Activated CD4-positive, alpha-beta T cell treated with anti-CD3 and anti-CD28 coated beads, Interleukin-2, amount 10 ng/mL, durations not matched to agents 7 days and 5 days (primary cell): ENCODE results near the gene SAMD13. TPM values are rescaled to one million over a fixed set of nuclear protein-coding genes. Genes with fewer than 3 reads are reported as not detected.
"Not testable (repeated sequence)": the region's sequence is repeated elsewhere in the genome, so short reads cannot be mapped to it uniquely, and the experiment has no call there.

Source experiments
- CTCF ChIA-PET: fragments of 350-600 bp; sonication (Branson Sonifier 250); formaldehyde crosslinking; loops from one replicate; lab custom pipeline; 2021; ENCODE audit warnings: antibody characterized with exemption; lab: Charles Lee
- POLR2A ChIA-PET: fragments of 350-600 bp; sonication (Branson Sonifier 250); formaldehyde crosslinking; loops from one replicate; lab custom pipeline; 2021; ENCODE audit warnings: antibody characterized with exemption; lab: Charles Lee
- DNase-seq: peaks from one replicate; pipeline ENCODE4 v3.0.0-alpha.2; 2020
- H3K27ac Mint-ChIP-seq: one replicate; pipeline ENCODE4 v1.8.0; 2021; ENCODE audit warnings: mild to moderate bottlenecking, moderate library complexity, mixed read lengths
- H3K27me3 Mint-ChIP-seq: one replicate; pipeline ENCODE4 v1.8.0; 2021; ENCODE audit warnings: mixed read lengths
- H3K36me3 Mint-ChIP-seq: one replicate; pipeline ENCODE4 v1.8.0; 2021; ENCODE audit warnings: low read depth, mixed read lengths
- H3K4me1 Mint-ChIP-seq: one replicate; pipeline ENCODE4 v1.8.0; 2021; ENCODE audit warnings: mixed read lengths
- H3K4me3 Mint-ChIP-seq: one replicate; pipeline ENCODE4 v1.8.0; 2021; ENCODE audit warnings: mild to moderate bottlenecking, moderate library complexity, mixed read lengths
- H3K9me3 Mint-ChIP-seq: one replicate; pipeline ENCODE4 v1.8.0; 2021; ENCODE audit warnings: mixed read lengths
- total RNA-seq, 2 experiments: library from RNA; stranded (reverse); gene quantifications; one replicate each; pipeline ENCODE4 v1.2.3, GENCODE V29; 2021

SAMD13 gene
- total RNA-seq, 2 experiments from 2014 or later = 0.15 to 0.23 TPM

DNA sequence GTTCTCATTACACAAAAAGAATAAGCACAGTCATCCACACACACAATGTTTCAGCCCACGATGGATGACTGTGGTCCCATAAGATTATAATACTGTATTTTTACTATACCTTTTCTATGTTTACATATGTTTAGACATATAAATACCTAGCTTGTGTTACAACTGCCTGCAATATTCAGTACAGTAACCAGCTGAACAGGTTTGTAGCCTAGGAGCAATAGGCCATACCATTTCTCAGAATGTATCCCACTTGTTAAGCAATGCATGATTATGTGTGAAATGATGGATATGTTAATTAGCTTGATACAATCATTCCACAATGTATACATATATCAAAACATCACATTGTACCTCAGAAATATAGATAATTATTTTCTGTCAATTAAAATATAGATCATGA is 33.2 kb upstream of the SAMD13 start:
- no peak for DNase-seq
- Mint-ChIP-seq H3K4me1 (peaks cover 10% of the 10 kb centered on the region), H3K27ac (no peak overlapping the region), H3K36me3 (no peaks in the 10 kb centered on the region), H3K27me3 (no peaks in the 10 kb centered on the region), H3K4me3 (no peak overlapping the region), H3K9me3 (no peaks in the 10 kb centered on the region)
- ChIA-PET CTCF (interaction anchor here (1.7 kb wide), 1 partner anchor 13 kb away, joined by 4 read pairs; no protein-coding TSS in a partner anchor), POLR2A (no interaction called here)

DNA sequence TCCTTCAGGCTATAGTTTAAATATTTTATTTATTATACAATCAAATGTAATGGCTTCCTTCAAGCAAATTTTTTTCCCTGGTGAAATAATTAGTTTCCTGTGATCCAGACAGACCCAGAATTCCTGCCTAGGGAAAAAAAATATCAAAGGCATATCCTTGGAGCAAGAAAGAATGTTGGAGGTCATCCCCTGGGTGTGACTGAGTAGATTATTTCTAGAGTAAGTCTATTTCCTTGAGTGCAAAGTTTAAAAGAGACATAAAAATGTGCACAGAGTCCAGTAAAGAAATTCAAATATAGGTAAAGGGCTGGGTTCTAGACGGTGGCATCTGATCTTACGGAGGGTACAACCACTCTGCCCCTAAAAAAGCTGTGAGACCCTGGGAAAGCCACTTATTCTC is 32.2 kb upstream of the SAMD13 start:
- no peak for DNase-seq
- Mint-ChIP-seq H3K27me3 (no peaks in the 10 kb centered on the region), H3K27ac (no peak overlapping the region), H3K4me1 (peaks cover 10% of the 10 kb centered on the region), H3K4me3 (no peak overlapping the region), H3K9me3 (no peaks in the 10 kb centered on the region), H3K36me3 (no peaks in the 10 kb centered on the region)
- ChIA-PET CTCF (no interaction called here), POLR2A (no interaction called here)

GRCh38 chr1:84271441-84272151 is 29.9 kb upstream of the SAMD13 start:
- H3K4me1 Mint-ChIP-seq = peaks cover 10% of the 10 kb centered on the region
- no peaks in the 10 kb centered on the region for H3K27me3 Mint-ChIP-seq
- H3K36me3 Mint-ChIP-seq = no peaks in the 10 kb centered on the region
- peak overlapping the region; percentile 82 for H3K27ac Mint-ChIP-seq
- H3K9me3 Mint-ChIP-seq = no peaks in the 10 kb centered on the region
- CTCF ChIA-PET = no interaction called here
- POLR2A ChIA-PET = no interaction called here
- DNase-seq = peak; percentile 29
- no peak overlapping the region for H3K4me3 Mint-ChIP-seq

DNA sequence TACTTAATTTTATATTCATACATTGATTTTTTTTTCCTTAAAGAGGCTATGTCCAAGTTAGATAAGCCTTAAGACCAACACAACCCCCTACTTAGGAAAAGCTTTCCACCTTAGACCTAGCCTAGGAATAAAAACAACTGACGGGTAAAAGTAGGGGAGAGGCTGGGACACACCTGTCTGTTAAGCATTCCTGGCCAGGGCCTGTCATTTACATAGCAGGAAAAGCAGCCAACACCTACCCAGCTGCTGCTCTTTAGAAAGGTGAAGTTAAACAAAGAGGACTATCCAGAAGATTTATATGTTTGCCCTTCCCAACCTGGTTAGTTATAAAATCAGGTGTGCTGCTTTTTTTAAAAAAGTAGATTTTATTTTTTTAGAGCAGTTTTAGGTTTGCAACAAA is 29.1 kb upstream of the SAMD13 start:
- no peak overlapping the region for H3K4me3 Mint-ChIP-seq
- ChIA-PET POLR2A (no interaction called here), CTCF (no interaction called here)
- no peaks in the 10 kb centered on the region for H3K9me3 Mint-ChIP-seq
- no peaks in the 10 kb centered on the region for H3K36me3 Mint-ChIP-seq
- H3K4me1 Mint-ChIP-seq = peaks cover 10% of the 10 kb centered on the region
- no peak overlapping the region for H3K27ac Mint-ChIP-seq
- DNase-seq = no peak
- no peaks in the 10 kb centered on the region for H3K27me3 Mint-ChIP-seq

DNA sequence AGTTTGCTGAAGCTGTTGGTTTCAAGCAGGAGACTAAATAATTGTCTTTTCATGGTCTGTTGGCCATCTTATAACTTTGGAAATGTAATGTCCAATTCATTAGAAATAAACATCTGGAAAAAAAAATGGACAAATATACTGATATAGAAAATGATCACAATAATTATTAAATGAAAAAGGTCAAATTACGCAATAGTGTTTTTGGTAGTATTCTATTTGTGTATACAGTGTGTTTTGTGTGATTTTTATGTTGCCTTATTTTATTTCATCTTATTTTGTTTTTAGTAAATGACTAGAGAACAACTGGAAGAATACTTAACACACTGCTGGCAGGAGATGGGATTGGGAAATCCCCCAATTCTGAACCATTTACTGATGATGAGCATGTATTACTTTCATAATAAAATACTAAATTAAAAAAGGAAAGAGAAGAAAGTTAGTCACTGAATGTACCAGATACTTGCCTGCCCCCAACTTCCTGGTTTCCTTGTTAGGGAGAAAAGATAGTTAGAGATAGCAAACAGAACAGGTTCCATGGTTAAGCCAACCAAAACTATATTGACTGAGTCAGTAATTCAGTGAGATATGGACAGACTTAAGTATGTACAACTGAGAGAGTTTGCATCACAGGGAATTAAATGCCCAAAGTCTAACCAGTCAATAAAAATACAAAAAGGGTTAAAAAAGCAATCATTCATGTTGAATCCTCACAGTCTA is 24.0 kb upstream of the SAMD13 start:
- CTCF ChIA-PET = no interaction called here
- no peaks in the 10 kb centered on the region for H3K27me3 Mint-ChIP-seq
- H3K36me3 Mint-ChIP-seq = no peaks in the 10 kb centered on the region
- no peak overlapping the region for H3K27ac Mint-ChIP-seq
- no peaks in the 10 kb centered on the region for H3K4me1 Mint-ChIP-seq
- POLR2A ChIA-PET = no interaction called here
- DNase-seq = no peak
- no peak overlapping the region for H3K4me3 Mint-ChIP-seq
- no peaks in the 10 kb centered on the region for H3K9me3 Mint-ChIP-seq

- H3K36me3 Mint-ChIP-seq = no peaks in the 10 kb centered on the region
- H3K9me3 Mint-ChIP-seq = no peaks in the 10 kb centered on the region
- DNase-seq = no peak
- POLR2A ChIA-PET = no interaction called here
- CTCF ChIA-PET = interaction anchor here (0.6 kb wide), 1 partner anchor 17 kb away, joined by 3 read pairs; no protein-coding TSS in a partner anchor
- H3K4me3 Mint-ChIP-seq = no peak overlapping the region
- no peak overlapping the region for H3K27ac Mint-ChIP-seq
- H3K27me3 Mint-ChIP-seq = no peaks in the 10 kb centered on the region
- no peaks in the 10 kb centered on the region for H3K4me1 Mint-ChIP-seq
Observed at GRCh38 chr1:84278905-84279304, 22.6 kb upstream of the SAMD13 start.

GRCh38 chr1:84280912-84281311 is 20.6 kb upstream of the SAMD13 start:
- H3K36me3 Mint-ChIP-seq = no peaks in the 10 kb centered on the region
- CTCF ChIA-PET = no interaction called here
- DNase-seq = no peak
- no peaks in the 10 kb centered on the region for H3K4me1 Mint-ChIP-seq
- POLR2A ChIA-PET = no interaction called here
- H3K27me3 Mint-ChIP-seq = peaks cover 3% of the 10 kb centered on the region
- no peaks in the 10 kb centered on the region for H3K9me3 Mint-ChIP-seq
- H3K27ac Mint-ChIP-seq = no peak overlapping the region
- H3K4me3 Mint-ChIP-seq = no peak overlapping the region

GRCh38 chr1:84282780-84283333 is 18.7 kb upstream of the SAMD13 start:
- no peak for DNase-seq
- Mint-ChIP-seq H3K36me3 (peaks cover 6% of the 10 kb centered on the region), H3K27ac (no peak overlapping the region), H3K9me3 (peaks cover 11% of the 10 kb centered on the region), H3K4me3 (no peak overlapping the region), H3K27me3 (peaks cover 9% of the 10 kb centered on the region), H3K4me1 (no peaks in the 10 kb centered on the region)
- CTCF ChIA-PET = interaction anchor here (0.5 to 1.5 kb wide), 2 partner anchors 11 to 73 kb away, joined by 3 read pairs; no protein-coding TSS in a partner anchor
- POLR2A ChIA-PET = no interaction called here

DNA sequence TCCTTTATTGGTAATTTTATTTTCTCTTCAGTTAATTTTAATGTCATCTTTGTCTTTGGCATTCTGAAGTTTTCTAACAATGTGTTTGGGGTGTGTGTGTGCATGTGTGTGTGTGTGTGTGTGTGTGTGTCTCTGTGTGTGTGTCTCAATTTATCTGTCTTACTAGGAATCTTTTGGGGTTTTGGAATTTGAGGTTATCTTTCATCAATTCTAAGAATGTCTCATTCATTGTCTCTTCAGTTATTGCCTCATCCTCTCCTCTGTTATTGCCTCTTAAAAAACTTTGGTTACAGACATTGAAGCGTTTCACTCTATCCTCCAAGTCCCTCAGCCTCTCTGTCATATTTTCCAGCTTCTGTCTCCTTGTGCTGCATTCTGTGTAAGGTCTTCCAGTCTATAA is 18.1 kb upstream of the SAMD13 start:
- CTCF ChIA-PET = no interaction called here
- H3K9me3 Mint-ChIP-seq = peaks cover 12% of the 10 kb centered on the region
- DNase-seq = no peak
- POLR2A ChIA-PET = no interaction called here
- H3K4me1 Mint-ChIP-seq = no peaks in the 10 kb centered on the region
- no peak overlapping the region for H3K4me3 Mint-ChIP-seq
- no peak overlapping the region for H3K27ac Mint-ChIP-seq
- peaks cover 6% of the 10 kb centered on the region for H3K36me3 Mint-ChIP-seq
- peaks cover 9% of the 10 kb centered on the region for H3K27me3 Mint-ChIP-seq

GRCh38 chr1:84286071-84286470 is 15.4 kb upstream of the SAMD13 start:
- no peaks in the 10 kb centered on the region for H3K4me1 Mint-ChIP-seq
- no peak overlapping the region for H3K27ac Mint-ChIP-seq
- ChIA-PET POLR2A (no interaction called here), CTCF (no interaction called here)
- H3K4me3 Mint-ChIP-seq = no peak overlapping the region
- peaks cover 9% of the 10 kb centered on the region for H3K27me3 Mint-ChIP-seq
- peaks cover 6% of the 10 kb centered on the region for H3K36me3 Mint-ChIP-seq
- peaks cover 22% of the 10 kb centered on the region for H3K9me3 Mint-ChIP-seq
- DNase-seq = no peak

GRCh38 chr1:84287389-84287788 is 14.1 kb upstream of the SAMD13 start:
- CTCF ChIA-PET, DNase-seq, H3K4me3 Mint-ChIP-seq, H3K4me1 Mint-ChIP-seq, H3K27ac Mint-ChIP-seq, POLR2A ChIA-PET, H3K36me3 Mint-ChIP-seq: not testable (repeated sequence)
- H3K27me3 Mint-ChIP-seq = peaks cover 12% of the 10 kb centered on the region
- H3K9me3 Mint-ChIP-seq = peaks cover 22% of the 10 kb centered on the region

DNA sequence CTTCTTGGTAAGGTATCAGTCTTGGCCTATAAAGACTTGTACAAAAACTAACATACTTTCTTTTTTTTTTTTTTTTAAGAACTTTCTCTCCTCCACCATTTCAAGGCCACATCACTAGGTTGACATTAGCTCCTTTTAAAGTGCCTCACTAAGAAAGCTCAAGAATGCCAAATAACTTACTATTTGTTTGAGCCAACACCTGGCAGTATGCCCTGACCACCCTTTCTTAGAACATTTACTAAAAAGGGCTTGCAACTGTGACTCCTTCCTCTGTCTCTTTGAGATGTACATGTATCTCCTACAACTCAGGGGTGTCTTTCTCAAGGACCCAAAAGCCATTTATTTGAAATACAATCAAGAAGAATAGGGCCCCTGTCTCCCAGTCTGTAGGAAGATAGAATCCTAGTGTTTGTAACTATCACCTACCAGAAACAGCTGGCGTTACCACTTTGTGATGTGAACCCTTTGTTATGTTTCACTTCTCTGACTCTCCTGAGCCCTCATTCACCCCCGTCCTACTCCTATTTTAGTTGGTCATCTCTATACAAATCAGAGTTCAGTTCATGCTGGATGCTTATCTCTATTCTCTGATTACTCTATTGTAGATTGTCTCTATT is 12.2 kb upstream of the SAMD13 start:
- Mint-ChIP-seq H3K27ac (no peak overlapping the region), H3K4me1 (no peaks in the 10 kb centered on the region), H3K4me3 (no peak overlapping the region), H3K27me3 (peaks cover 12% of the 10 kb centered on the region), H3K36me3 (peaks cover 6% of the 10 kb centered on the region), H3K9me3 (peaks cover 22% of the 10 kb centered on the region)
- POLR2A ChIA-PET = no interaction called here
- no peak for DNase-seq
- CTCF ChIA-PET = no interaction called here
